ENCODE results near the gene DNAH14. TPM values are rescaled to one million over a fixed set of nuclear protein-coding genes. Genes with fewer than 3 reads are reported as not detected.

Gene DNAH14
- total and polyA plus RNA-seq, 2 of the 8 experiments (the other 6 are each of a cell fraction or from before 2014, with no cell fraction given) = 8.4 to 40.7 TPM

DNA sequence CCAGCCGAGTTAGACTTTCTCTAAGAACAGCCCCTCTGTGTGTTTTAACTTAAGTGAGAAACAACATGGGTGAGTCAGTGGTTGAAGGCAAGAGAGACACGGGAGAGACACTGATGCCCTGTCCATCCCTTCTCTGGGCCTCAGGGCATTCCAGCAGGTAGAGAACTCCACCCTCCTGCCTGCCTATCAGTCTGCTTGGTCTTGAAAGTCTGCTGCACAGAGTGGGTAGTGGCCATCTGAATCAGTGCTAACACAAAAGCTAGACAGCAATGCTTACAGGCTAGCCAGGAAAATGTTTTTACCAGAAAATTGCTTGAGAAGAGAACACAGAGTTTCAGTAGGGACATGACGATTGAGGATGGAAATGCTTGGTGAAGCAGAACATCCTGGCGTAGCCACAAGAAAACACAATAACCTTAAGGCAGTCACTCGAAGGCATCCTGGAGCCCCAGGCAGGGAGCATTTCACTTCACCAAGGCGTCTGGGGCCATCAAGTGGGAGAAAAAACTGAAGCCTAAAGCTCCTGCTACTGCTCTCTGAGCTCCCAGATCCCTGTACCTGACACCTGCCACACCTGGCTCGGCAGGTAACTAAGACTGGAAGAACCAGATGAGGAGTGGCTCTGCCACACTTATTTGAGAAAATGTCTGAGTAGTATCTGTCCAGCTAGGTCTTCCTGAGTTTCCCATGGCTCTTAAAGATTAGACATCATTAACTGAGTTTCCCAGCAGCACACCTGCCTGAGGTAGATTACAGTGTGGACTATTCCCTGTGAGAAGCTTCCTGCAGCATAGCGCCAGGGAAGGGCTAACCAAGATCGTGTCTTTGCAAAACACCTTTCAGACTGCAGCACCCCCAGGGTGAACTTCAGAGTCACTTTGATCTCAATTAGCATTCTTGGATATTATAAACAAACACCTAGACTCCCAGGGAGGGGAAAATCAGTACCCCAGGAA, 516.4 kb downstream of the DNAH14 start:
- Histone ChIP-seq H3K14ac (ENCODE audit: insufficient read length) (no peak overlapping the region), H3K4me2 (ENCODE audit: insufficient read depth in 1 of 2, low read depth in 2 of 2, low read length in 2 of 2) (no peak overlapping the region), H2BK120ac (replicated peaks; ENCODE audit: low read depth, low read length) (no peak overlapping the region), H3K79me2 (ENCODE audit: control insufficient read depth in 1 of 2, insufficient read depth in 2 of 2, low read length in 2 of 2) (no peaks in the 10 kb centered on the region), H2AFZ (ENCODE audit: low read length) (no peak overlapping the region), H3K9ac (replicated peaks in 1 of 4; ENCODE audit: extremely low read depth in 1 of 4, low read depth in 3 of 4, low read length in 3 of 4) (no peak overlapping the region), H4K8ac (ENCODE audit: extremely low read depth, insufficient read depth, low read length) (no peak overlapping the region), H3K18ac (ENCODE audit: extremely low read depth, low read length) (no peak overlapping the region), H4K5ac (ENCODE audit: insufficient read length, low read depth, low read length) (no peak overlapping the region), H4K91ac (replicated peaks; ENCODE audit: insufficient read length, low read length) (no peak overlapping the region), H3K36me3 (ENCODE audit: control insufficient read depth in 2 of 4, insufficient read depth in 4 of 4, low read length in 3 of 4) (no peaks in the 10 kb centered on the region), H4K20me1 (replicated peaks in 1 of 2; ENCODE audit: control insufficient read depth in 1 of 2, insufficient read depth in 2 of 2, low read length in 2 of 2) (no peaks in the 10 kb centered on the region), H3K23me2 (ENCODE audit: low read depth, low read length) (no peaks in the 10 kb centered on the region), H3K56ac (replicated peaks; ENCODE audit: insufficient read length, low read depth, low read length) (no peak overlapping the region), H2BK5ac (ENCODE audit: low read depth, low read length) (no peak overlapping the region), H2AK5ac (ENCODE audit: low read depth, low read length) (no peak overlapping the region), H2BK15ac (ENCODE audit: low read length) (no peak overlapping the region), H2BK20ac (ENCODE audit: low read length) (no peak overlapping the region), H3K4ac (replicated peaks; ENCODE audit: insufficient read length, low read depth, low read length) (no peak overlapping the region), H3K79me1 (ENCODE audit: low read depth, low read length) (no peaks in the 10 kb centered on the region), H2BK12ac (ENCODE audit: low read depth, low read length) (no peak overlapping the region), H3K9me3 (ENCODE audit: insufficient read depth in 2 of 2, low read depth in 1 of 2, low read length in 1 of 2) (no peaks in the 10 kb centered on the region), H3K4me1 (replicated peaks in 1 of 4; ENCODE audit: control insufficient read depth in 3 of 4, insufficient read depth in 4 of 4, low read length in 3 of 4) (peaks cover 0 to 13% (median 6%) of the 10 kb centered on the region in 4 experiments; a peak in 4 of 7 replicates), H3K27ac (ENCODE audit: low read depth, low read length) (no peak overlapping the region), H3K23ac (ENCODE audit: insufficient read length) (no peak overlapping the region), H3K4me3 (ENCODE audit: extremely low read depth in 1 of 4, insufficient read depth in 2 of 4, low read depth in 3 of 4, low read length in 4 of 4) (no peak overlapping the region; a peak in 1 of 8 replicates), H3K27me3 (replicated peaks in 1 of 4; ENCODE audit: control insufficient read depth in 3 of 4, extremely low read depth in 1 of 4, insufficient read depth in 3 of 4, low read length in 3 of 4) (no peaks in the 10 kb centered on the region; a peak in 2 of 7 replicates)
- POLR2A ChIA-PET (ENCODE audit: partially characterized antibody) = interaction anchor here (1.2 to 1.6 kb wide), 2 partner anchors 11 to 22 kb away, joined by 4 read pairs; no protein-coding TSS in a partner anchor
- CTCF ChIA-PET (ENCODE audit: partially characterized antibody) = interaction anchor here (0.7 to 2.2 kb wide), 9 partner anchors 17 to 506 kb away, joined by 3 to 7 read pairs (median 3); partner anchors contain the start of gene LEFTY1
- FAIRE-seq (no peak), DNase-seq (ENCODE audit: low read depth in 1 of 2, low spot score in 2 of 2) (no peak)
- WGBS, 2 experiments (ENCODE audit: extremely low coverage in 1 of 2, insufficient coverage in 1 of 2, insufficient read length in 1 of 2, insufficient replicate concordance in 2 of 2, low coverage in 1 of 2, low lambda C conversion rate in 2 of 2, missing lambda C conversion rate in 1 of 2) = 80% methylated on average over 9 of the region's 9 CpGs; no CpG with 5 or more reads in 1 of the 2 experiments
- TF ChIP-seq SP2 (IDR thresholded peaks at IDR 0.05; ENCODE audit: low read length) = no peak
- TF ChIP-seq, protein P1, sequence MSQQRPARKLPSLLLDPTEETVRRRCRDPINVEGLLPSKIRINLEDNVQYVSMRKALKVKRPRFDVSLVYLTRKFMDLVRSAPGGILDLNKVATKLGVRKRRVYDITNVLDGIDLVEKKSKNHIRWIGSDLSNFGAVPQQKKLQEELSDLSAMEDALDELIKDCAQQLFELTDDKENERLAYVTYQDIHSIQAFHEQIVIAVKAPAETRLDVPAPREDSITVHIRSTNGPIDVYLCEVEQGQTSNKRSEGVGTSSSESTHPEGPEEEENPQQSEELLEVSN (IDR thresholded peaks at IDR 0.05) = no peak
- TF ChIP-seq, protein P2, sequence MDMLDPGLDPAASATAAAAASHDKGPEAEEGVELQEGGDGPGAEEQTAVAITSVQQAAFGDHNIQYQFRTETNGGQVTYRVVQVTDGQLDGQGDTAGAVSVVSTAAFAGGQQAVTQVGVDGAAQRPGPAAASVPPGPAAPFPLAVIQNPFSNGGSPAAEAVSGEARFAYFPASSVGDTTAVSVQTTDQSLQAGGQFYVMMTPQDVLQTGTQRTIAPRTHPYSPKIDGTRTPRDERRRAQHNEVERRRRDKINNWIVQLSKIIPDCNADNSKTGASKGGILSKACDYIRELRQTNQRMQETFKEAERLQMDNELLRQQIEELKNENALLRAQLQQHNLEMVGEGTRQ (IDR thresholded peaks at IDR 0.05; ENCODE audit: low read length) = no peak
- TF ChIP-seq KDM5A (IDR thresholded peaks at IDR 0.05; ENCODE audit: low read length) = no peak
- no peak for TF ChIP-seq SAP30 (IDR thresholded peaks at IDR 0.05; ENCODE audit: insufficient read depth, insufficient replicate concordance, low read length)
- TF ChIP-seq, protein P3, sequence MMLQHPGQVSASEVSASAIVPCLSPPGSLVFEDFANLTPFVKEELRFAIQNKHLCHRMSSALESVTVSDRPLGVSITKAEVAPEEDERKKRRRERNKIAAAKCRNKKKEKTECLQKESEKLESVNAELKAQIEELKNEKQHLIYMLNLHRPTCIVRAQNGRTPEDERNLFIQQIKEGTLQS (IDR thresholded peaks at IDR 0.05; ENCODE audit: insufficient read depth, low read depth, low read length) = no peak
- TF ChIP-seq EGR1 (IDR thresholded peaks at IDR 0.05; ENCODE audit: borderline replicate concordance, low read depth, low read length) = no peak
- no peak for TF ChIP-seq JUND (IDR thresholded peaks at IDR 0.05; ENCODE audit: low read length)
- no peak for TF ChIP-seq TAF1 (IDR thresholded peaks at IDR 0.05; ENCODE audit: low read depth, low read length)

Measured in H1 (cell line).